NCI-H2171 (cell line): ENCODE data around the gene S1PR5.
"Not testable (repeated sequence)": the region's sequence is repeated elsewhere in the genome, so short reads cannot be mapped to it uniquely, and the experiment has no call there.

Experiments used
- DNase-seq: peaks from one replicate; lab custom pipeline; 2025; lab: John Stamatoyannopoulos, UW

Gene S1PR5

DNA sequence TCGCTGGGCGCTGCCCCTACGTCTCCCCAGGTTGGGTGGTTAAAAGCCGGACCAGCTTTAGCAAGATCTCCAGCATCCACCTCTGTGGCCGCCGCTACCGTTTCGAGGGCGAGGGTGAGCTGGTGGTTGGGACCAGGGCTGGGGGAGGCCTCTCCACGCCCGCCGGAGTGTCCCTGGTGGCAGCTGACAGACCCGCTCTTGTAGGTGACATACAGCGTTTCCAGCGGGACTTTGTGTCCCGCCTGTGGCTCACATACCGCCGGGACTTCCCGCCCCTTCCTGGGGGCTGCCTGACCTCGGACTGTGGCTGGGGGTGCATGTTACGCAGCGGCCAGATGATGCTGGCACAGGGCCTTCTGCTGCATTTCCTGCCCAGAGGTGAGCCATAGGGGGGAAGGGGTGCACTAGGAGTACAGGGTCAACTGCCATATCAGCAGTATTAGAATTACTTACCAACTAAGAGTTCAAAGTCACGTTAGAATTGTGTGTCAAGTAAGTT lies 27.6 kb upstream of the S1PR5 start:
- DNase-seq, result no peak

DNA sequence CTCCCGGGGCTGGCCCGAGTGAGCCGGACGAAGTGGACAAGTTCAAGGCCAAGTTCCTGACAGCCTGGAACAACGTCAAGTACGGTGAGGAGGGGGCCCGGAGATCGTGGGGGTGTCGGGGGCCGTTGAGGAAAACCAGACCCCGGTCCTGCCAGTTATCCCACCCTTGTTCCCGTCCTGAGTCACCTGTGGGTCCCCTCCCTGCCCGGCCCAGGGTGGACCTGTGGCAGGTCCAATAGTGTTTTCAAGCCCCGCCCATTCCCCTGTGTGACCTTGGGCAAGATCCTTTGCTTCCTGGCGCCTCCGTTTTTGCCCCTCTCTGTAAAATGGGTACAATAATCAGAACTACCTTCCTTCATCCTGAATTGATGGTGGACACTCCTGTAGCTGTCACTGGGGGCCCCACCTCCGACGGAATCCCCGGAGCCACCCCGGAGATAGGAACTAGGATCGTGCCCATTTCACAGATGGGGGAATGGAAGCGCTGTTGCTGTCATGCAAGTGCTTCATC lies 27.1 kb upstream of the S1PR5 start:
- DNase-seq, result no peak

DNA sequence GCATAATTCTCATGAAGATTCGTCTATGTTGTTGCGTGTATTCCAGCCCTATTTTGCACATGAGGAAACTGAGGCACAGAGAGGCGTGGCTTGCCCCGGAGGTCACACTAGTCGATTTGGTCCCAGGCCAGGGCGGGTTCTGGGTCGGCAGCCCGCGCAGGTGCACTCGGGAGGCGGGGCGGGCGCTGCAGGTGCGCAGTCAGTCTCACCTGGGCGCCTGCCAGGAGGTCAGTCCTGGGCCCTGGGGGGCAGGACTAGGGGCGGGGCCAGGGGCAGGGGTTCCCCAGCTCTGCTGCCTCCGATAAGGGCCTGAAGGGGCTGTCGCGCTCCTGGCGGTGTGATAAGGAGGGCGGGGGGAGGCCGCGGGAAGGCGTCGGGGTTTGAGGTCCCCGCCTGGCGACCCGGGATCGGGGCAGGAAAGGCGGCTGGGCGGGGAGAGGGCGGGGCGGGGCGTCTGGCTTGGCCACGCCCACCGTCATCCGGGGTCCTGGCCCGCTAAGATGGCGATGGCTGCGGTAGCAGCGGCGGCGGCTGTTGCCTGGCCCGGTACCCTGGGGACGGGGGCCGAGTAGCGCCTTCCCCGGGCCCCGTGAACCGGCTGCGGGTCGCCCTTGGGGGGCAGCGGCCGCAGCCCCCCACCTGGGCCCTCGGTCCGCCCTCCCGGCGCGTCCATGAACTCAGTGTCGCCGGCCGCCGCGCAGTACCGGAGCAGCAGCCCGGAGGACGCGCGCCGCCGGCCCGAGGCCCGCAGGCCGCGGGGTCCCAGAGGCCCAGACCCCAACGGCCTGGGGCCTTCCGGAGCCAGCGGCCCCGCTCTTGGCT lies 26.4 kb upstream of the S1PR5 start, which contains the start of gene ATG4D:
Gene ATG4D (plus strand): TSS at position 485 of the 822 bp plus-strand sequence. CDS start 187 bp downstream, at position 672.
- DNase-seq, result peak; percentile 91

DNA sequence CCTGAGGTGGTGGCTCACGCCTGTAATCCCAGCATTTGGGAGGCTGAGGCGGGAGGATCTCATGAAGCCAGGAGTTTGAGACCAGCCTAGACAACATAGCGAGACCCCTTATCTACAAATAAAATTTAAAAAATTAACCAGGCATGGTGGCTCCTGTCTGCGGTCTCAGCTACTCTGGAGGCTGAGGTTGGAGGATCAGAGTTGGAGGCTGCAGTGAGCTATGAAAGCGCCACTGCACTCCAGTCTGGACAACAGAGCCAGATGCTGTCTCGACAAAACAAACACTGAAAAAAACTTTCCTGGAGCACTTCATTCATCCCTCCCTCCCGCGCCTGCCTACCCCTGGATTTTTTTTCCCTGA lies 25.8 kb upstream of the S1PR5 start:
- DNase-seq, result peak; percentile 82

DNA sequence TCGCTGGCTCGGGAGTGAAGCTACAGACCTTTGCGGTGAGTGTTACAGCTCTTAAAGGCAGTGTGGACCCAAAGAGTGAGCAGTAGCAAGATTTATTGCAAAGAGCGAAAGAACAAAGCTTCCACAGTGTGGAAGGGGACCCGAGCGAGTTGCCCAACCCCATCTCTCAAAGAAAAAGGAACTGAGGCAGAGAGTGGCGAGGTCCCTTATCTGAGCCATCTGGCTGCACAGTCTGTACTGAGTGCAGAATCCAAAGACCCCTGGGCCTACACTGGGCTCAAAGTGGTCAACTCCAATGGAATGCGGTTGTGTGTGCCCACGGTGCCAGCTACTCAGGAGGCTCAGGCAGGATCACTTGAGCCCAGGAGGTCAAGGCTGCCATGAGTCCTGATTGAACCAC lies 21.8 kb upstream of the S1PR5 start:
- not testable (repeated sequence) for DNase-seq

DNA sequence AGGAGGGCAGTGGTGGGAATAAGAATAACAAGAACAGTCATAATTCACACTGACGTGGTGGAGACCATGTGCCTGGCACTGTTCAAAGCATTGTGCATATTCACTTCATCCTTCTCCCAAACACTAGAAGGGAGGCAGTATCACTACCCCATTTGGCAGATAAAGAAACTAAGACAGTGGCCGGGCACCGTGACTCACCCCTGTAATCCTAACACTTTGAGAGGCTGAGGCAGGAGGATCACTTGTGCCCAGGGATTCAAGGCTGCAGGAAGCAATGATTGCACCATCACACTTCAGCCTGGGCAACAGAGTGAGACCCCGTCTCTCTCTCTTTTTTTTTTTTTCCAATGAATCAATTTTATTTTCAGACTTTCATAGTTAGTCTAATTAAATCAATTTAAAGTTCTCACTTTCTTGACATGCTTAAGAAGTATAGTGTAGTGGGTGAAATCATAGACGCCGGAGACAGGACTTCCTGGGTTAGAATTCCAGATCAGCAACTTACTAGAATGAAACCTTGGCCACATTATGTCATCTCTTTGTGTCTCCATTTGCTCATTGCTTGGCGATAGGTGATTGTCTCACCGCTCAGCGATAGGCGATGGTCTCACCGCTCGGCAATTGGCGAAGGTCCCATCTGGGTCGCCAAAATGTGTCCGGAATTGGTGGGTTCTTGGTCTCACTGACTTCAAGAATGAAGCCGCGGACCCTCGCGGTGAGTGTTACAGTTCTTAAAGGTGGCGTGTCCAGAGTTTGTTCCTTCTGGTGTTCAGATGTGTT lies 21.1 kb upstream of the S1PR5 start:
- no peak for DNase-seq

DNA sequence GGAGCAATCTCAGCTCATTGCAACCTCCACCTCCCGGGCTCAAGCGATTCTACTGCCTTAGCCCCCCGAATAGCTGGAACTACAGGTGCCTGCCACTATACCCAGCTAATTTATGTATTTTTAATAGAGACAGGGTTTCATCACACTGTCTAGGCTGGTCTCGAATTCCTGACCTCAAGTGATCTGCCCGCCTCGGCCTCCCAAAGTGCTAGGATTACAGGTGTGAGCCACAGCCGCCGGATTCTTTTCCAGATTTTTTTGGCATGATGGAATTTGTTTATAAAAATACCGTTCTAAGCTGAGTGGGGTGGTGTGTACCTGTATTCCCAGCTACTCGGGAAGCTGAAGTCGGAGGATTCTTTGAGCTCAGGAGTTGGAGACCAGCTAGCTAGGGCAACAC lies 20.4 kb upstream of the S1PR5 start:
- DNase-seq, result no peak

DNA sequence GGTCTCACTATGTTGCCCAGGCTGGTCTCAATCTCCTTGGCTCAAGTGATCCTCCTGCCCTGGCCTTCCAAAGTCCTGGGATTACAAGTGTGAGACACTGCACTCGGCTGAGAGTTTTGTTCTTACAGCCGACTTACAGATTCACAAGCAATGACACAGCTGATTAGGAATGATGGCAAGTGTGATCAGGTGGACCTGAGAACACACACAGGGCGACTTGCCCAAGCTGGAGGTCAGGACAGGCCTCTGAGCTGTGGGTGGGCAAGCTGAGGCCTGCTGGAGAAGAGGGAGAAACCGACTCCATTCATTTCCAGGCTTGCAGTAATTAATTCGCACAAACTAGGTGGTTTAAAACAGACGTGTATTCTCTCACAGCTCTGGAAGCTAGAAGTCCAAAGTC lies 18.4 kb upstream of the S1PR5 start:
- no peak for DNase-seq

DNA sequence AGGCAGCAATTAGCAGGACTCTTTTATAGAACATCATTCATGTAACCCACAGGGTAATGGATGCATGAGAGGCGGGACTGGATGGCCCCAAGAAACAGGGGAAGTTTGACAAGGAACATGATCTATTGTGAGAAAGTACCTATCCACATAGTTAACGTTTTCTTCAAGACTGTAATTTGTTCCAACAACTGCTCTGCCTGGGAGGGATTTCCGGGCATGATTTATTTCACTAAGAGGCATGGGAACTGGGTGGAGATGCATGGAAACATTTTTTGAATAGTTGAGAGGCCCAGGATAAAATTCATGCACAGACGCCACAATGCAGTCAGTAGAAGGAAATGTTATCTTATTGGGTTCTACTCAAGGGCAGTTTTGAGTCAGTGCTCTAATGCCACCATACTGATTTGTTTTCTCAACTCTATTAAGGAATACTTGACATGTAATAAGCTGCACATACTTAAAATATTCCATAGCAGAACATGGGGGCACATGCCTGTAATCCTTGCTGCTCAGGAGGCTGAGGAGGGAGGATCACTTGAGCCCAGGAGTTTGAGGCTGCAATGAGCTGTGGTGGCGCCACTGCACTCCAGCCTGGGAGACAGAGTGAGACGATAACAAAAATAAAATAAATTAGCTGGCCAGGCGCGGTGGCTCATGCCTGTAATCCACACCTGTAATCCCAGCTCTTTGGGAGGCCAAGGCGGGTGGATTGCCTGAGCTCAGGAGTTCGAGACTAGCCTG lies 16.6 kb upstream of the S1PR5 start:
- DNase-seq, result no peak

DNA sequence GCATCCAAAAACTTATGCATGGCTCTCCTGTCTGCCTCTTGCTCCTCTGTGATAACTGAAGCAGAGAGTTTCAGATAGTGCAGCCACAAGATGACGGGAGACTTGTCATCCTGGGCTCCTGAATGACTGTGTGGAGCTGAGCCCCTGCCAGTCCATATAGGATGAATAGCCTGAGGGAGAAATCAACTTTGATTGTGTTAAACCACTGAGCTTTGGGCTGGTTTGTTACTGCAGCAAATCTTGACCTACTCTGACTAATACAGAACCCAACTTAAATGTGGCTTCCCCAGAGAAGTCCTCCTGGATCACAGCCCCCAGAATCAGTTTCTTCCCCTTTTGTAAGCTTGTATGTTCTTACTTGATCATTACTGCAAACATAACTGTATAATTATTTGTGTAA lies 15.2 kb upstream of the S1PR5 start:
- no peak for DNase-seq

DNA sequence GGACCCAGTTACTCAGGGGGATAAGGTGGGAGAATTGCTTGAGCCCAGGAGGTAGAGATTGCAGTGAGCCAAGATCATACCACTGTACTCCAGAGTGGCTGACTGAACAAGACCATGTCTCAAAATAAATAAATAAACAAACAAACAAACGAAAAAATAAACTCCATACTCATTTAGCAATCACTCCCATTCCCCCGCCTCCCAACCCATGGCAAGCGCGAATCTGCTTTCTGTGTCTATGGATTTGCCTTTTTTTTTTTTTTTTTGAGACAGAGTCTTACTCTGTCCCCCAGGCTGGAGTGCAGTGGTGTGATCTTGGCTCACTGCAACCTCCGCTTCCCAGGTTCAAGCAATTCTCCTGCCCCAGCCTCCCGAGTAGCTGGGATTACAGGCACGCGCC lies 9.6 kb upstream of the S1PR5 start:
- not testable (repeated sequence) for DNase-seq

DNA sequence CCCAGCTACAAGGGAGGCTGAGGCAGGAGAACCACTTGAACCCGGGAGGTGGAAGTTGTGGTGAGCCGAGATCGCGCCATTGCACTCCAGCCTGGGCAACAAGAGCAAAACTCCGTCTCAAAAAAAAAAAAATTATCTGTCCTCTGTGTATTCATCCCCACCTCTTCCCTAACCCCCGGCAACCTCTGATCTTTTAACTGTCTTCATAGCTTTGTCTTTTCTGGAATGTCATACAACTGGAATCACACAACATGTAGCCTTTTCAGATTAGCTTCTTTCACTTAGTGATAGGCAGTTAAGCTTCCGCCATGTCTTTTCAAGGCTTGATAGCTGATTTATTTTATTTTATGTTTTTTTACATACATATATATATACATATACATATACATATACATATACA lies 8.4 kb upstream of the S1PR5 start:
- no peak for DNase-seq

DNA sequence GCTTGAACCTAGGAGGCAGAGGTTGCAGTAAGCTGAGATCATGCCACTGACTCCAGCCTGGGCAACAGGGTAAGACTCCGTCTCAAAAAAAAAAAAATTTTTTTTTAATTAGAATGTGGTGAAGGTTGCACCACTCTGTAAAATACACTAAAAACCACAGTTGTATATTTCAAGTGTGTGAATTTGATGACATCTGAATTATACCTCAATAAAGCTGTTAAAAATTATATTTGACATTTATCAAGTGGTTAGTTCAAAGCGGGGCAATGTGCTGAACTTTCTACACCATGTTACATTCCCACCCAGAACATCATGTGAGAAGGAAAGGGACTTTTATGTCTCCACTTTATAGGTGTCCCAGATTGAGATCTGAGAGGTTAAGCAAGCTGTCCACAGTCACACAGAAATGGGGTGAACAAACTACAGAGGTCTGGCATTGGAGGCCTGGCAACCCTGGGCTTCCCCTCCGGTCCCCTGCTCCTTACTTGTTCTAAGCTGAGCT lies 5.9 kb upstream of the S1PR5 start:
- DNase-seq, result no peak

DNA sequence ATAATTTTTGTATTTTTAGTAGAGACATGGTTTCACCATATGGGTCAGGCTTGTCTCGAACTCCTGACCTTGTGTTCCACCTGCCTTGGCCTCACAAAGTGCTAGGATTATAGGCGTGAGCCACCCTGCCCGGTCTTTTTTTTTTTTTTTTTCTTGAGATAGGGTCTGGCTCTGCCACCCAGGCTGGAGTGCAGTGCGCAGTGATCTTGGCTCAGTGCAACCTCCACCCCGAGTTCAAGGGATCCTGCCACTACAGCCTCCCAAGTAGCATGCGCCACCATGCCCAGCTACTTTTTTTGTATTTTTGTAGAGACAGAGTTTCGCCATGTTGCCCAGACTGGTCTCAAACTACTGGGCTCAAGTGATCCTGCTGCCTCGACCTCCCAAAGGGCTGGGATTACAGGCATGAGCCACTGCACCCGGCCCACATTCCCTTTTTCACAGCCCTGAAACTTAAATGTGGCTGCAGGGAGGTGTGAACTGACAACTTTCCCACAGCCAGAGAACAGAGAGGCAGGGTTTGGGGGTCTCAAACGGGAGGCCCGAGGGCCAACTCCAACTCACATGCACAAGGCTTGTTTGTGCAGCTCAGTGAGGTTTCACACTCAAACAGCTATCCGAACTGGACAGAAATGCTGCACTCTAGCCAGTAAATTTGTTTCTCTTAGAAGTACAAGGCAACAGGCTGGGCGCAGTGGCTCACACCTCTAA lies 4.4 kb upstream of the S1PR5 start:
- DNase-seq, result no peak

DNA sequence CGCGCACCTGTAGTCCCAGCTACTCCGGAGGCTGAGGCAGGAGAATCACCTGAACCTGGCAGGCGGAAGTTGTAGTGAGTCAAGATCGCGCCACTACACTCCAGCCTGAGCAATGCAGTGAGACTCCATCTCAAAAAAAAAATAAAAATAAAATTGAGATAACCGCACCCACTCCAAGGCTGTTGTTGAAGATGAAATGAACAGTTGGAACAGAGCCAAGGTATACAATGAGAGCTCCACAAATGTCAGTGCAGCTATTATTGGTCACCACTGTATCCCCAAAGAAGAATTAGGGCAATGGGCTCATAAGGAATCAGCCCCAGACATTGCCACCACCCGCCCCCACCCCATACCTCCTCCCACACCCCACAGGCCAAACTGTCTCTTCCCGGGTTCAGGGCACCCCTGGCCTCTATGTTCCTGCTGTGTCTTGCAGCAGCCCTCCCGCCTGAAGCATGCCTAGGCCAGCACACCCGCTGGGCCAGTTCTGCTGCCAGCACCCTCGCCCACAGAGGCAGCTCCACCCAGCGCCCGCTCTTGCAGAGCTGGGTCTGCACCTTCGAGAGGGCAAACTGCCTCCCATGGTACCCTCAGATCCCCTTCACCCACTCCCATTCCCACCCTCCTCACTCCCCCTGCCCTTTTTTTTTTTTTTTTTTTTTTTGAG lies 3.5 kb upstream of the S1PR5 start:
- peak; percentile 21 for DNase-seq

DNA sequence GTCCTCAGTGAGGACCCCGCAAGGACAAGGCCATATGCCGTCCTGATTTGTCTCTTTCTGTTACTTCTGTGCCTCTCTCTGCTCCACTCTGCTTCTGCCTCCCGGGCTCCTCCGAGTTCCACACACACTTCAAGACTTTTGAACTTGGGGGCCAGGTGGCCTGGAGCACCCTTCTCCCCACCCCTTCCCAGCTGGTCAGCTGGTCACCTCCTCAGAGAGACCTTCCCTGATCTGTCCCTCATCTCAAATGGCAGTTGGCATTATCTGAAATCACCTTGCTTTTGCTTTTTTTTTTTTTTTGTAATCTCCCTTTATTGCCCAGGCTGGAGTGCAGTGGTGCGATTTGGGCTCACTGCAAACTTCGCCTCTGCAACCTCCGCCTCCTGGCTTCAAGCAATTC lies 2.2 kb upstream of the S1PR5 start:
- DNase-seq, result no peak

DNA sequence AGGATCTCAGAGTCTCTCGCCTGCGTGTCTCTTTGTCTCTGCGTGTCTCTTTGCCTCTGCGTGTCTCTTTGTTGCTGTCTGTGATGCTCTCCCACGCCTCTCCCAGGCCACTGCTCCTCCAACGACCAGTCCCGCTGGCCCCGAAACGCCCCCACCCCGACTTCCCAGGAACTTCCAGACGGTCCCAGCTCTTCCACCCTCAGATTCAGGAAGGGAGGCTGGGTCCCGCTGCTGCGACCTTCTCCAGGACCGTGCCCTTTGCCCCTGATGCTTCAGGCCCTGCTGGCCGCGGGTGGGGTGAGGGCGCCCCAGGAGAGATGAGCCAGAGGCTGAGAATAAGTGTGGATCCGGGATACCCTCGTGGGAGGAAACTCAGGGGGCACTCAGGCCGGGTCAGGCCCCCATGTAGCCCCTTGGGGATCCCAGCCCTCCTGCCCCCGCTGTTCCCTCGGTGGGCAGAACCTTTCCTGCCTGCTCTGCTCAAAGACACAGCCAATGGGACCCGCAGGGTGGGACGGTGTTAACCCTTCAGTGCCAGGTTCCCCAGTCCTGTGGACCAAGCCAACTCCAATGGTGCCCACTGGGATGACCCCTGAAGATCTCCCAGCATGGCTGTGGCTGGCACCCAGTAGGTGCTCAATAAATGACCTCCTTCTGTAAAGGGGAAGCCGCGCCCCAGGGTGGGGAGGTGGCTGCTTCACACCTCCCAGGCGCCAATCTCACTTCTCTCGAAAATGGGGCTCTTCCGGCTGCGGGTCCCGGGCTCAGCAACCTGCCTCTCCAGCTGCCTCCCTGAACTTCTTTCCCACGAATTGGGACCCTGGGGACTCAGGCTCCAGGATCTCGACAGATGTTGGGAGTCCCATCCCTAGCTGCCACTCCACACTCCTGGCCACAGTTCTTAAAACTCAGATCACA lies 1.5 kb upstream of the S1PR5 start:
- peak; percentile 94 for DNase-seq

DNA sequence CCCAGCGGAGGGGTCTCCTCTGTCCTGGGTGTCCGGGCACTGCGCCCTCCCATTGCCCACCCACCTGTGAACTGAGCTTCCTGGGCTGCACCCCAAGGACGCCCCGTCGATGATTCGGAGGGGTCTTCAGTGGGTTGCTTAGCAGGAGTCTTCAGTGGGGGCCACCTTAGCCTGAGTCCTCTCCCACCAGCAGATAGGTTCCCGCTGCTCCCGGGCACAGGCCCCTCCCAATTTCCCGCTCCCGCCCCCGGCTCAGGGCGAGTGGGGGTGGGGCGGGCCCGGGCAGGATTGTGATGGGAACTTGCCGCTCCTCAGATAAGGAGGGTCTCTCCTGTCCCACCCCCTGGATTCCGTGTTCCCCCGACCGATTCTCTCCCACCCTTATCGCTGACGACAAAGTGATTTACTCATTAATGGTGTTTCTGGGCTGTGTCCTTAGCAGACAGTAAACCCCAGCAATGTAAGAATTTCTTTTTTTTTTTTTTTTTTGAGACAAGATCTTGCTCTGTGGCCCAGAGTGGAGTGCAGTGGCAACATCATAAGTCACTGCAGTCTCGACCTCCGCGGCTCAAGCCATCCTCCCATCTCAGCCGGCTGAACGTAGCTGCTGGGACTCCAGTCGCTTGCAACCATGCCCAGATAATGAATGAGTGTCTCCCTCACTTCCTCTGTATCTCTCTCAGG lies 655 bp upstream of the S1PR5 start:
- DNase-seq, result peak; percentile 65

DNA sequence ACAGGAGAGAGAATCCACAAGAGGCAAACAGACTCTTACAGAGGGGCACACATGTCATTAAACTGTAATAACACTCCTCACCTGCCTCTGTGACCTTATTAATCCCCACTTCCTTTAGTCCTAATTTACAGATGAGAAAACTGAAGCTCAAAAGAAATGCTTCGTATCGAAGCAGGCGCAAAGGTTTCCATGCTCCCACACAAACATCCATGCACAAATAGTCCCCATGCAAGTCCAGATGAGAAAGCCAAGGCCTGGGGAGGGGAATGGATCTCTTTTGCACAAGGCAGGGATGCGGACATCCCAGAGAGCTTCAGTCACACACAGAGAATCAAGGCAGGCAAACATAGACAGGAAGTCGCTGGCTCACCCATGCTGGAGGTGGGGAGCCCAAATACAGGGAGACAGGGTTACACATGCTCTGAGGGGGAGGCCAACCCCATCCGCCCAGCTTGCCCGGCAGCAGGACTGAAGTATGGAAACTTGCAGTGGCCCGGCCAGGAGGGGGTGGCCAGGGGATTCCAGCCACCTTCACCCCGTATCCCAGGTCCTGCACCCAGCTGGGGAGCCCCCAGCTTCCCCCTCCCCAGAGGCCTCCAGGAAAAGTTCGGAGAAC lies 468 bp downstream of the S1PR5 start:
- no peak for DNase-seq
